Endodermal cell (in vitro differentiated cells): ENCODE data around the gene ATR. TPM values are rescaled to one million over a fixed set of nuclear protein-coding genes. Genes with fewer than 3 reads are reported as not detected.

Experiments
- DNase-seq: peaks from one replicate; pipeline ENCODE4 v3.0.0-alpha.2; 2017
- H3K27ac ChIP-seq: 2 replicates; pipeline ENCODE4 v1.5.1; 2013; ENCODE audit warnings: mild to moderate bottlenecking, low read depth, low read length, moderate library complexity
- H3K27me3 ChIP-seq: 2 replicates; pipeline ENCODE4 v1.6.1; 2013; ENCODE audit warnings: mild to moderate bottlenecking, low read length, moderate library complexity; ENCODE audit not compliant: insufficient read depth, control insufficient read depth, poor library complexity, severe bottlenecking
- H3K36me3 ChIP-seq: 2 replicates; pipeline ENCODE4 v1.7.0; 2013; ENCODE audit warnings: mild to moderate bottlenecking, low read length, moderate library complexity; ENCODE audit not compliant: control insufficient read depth, insufficient read depth
- H3K4me1 ChIP-seq: one replicate; pipeline ENCODE4 v1.7.0; 2013; ENCODE audit warnings: low read length; ENCODE audit not compliant: control insufficient read depth, insufficient read depth
- H3K4me3 ChIP-seq: 2 replicates; pipeline ENCODE4 v1.5.1; 2013; ENCODE audit warnings: mild to moderate bottlenecking, low read length, moderate library complexity
- H3K9ac ChIP-seq: 2 replicates; pipeline ENCODE4 v1.6.1; 2013; ENCODE audit warnings: mild to moderate bottlenecking, low read length, moderate library complexity; ENCODE audit not compliant: poor library complexity, severe bottlenecking; ENCODE audit errors: extremely low read depth
- H3K9me3 ChIP-seq: 2 replicates; pipeline ENCODE4 v1.6.1; 2013; ENCODE audit warnings: mild to moderate bottlenecking, low read length, moderate library complexity; ENCODE audit not compliant: control insufficient read depth
- H3K27ac Mint-ChIP-seq: 2 replicates; pipeline ENCODE4 v1.8.0; 2020; ENCODE audit warnings: mixed read lengths
- H3K27me3 Mint-ChIP-seq: 2 replicates; pipeline ENCODE4 v1.8.0; 2021; ENCODE audit warnings: mild to moderate bottlenecking, mixed read lengths; ENCODE audit not compliant: insufficient read depth
- H3K36me3 Mint-ChIP-seq: 2 replicates; pipeline ENCODE4 v1.8.0; 2020; ENCODE audit warnings: low read depth, mixed read lengths
- H3K4me1 Mint-ChIP-seq: 2 replicates; pipeline ENCODE4 v1.8.0; 2020; ENCODE audit warnings: mixed read lengths
- H3K4me3 Mint-ChIP-seq: 2 replicates; pipeline ENCODE4 v1.8.0; 2020; ENCODE audit warnings: mild to moderate bottlenecking, moderate library complexity, mixed read lengths
- H3K9me3 Mint-ChIP-seq: 2 replicates; pipeline ENCODE4 v1.8.0; 2020; ENCODE audit warnings: mild to moderate bottlenecking, mixed read lengths
- CTCF ChIP-seq: fragments of 200-600 bp; sonication (generic); conservative IDR thresholded peaks from 2 replicates; pipeline ENCODE4 v1.5.0; 2021; ENCODE audit warnings: antibody characterized with exemption, mild to moderate bottlenecking
- WGBS, 2 experiments: methylation state at CpG; one replicate each; pipeline versions ENCODE4 v1.1.5 to v1.1.7; 2013; ENCODE audit warnings: missing lambda C conversion rate in 2 of 2, mixed read lengths in 1 of 2; ENCODE audit not compliant: insufficient coverage in 1 of 2, insufficient read length in 1 of 2; 5-methylcytosine and 5-hydroxymethylcytosine counted together
- total RNA-seq, 2 donors: library from RNA; stranded (reverse); fragmentation: NEBNext Ultra II Directional in 1 of 2; extraction: Animal tissue kit (Norgen Biotek cat#: 25700) in 1 of 2; gene quantifications; 2 replicates in 1 of 2; 3 replicates in 1 of 2; pipeline ENCODE4 v1.2.1, GENCODE V29; 2021

The ATR gene
- total RNA-seq, 2 donors from 2014 or later, result 18.4 to 32.9 TPM

- Histone ChIP-seq H3K9me3 (no peaks in the 10 kb centered on the region), H3K36me3 (no peaks in the 10 kb centered on the region), H3K9ac (no peak overlapping the region), H3K27me3 (no peaks in the 10 kb centered on the region), H3K4me3 (no peak overlapping the region), H3K27ac (no peak overlapping the region), H3K4me1 (peaks cover 3% of the 10 kb centered on the region)
- Mint-ChIP-seq H3K36me3 (no peaks in the 10 kb centered on the region), H3K4me3 (no peak overlapping the region), H3K27me3 (no peaks in the 10 kb centered on the region), H3K4me1 (peaks cover 21% of the 10 kb centered on the region), H3K27ac (no peak overlapping the region), H3K9me3 (no peaks in the 10 kb centered on the region)
- WGBS, 2 experiments, result 99 to 100% methylated on average over 1 to 3 of the region's 3 CpGs
- DNase-seq, result no peak
- no peak for TF ChIP-seq CTCF
Observed at GRCh38 chr3:142618917-142619461, 40.5 kb upstream of the ATR start.

GRCh38 chr3:142615171-142615570 is 36.6 kb upstream of the ATR start:
- TF ChIP-seq CTCF, result no peak
- H3K4me3 Mint-ChIP-seq, result no peak overlapping the region
- no peaks in the 10 kb centered on the region for H3K27me3 ChIP-seq
- no peak overlapping the region for H3K27ac ChIP-seq
- H3K36me3 Mint-ChIP-seq, result no peaks in the 10 kb centered on the region
- no peak overlapping the region for H3K9ac ChIP-seq
- no peak overlapping the region for H3K27ac Mint-ChIP-seq
- peaks cover 3% of the 10 kb centered on the region for H3K4me1 ChIP-seq
- peaks cover 16% of the 10 kb centered on the region for H3K4me1 Mint-ChIP-seq
- whole genome bisulfite sequencing, 2 experiments, result 88 to 100% methylated on average over 1 to 2 of the region's 2 CpGs
- no peak overlapping the region for H3K4me3 ChIP-seq
- H3K36me3 ChIP-seq, result no peaks in the 10 kb centered on the region
- H3K27me3 Mint-ChIP-seq, result no peaks in the 10 kb centered on the region
- no peaks in the 10 kb centered on the region for H3K9me3 ChIP-seq
- DNase-seq, result no peak
- no peaks in the 10 kb centered on the region for H3K9me3 Mint-ChIP-seq

GRCh38 chr3:142614059-142614626 is 35.6 kb upstream of the ATR start:
- Mint-ChIP-seq H3K4me3 (no peak overlapping the region), H3K9me3 (no peaks in the 10 kb centered on the region), H3K36me3 (no peaks in the 10 kb centered on the region), H3K27ac (no peak overlapping the region), H3K4me1 (peaks cover 11% of the 10 kb centered on the region), H3K27me3 (no peaks in the 10 kb centered on the region)
- no peaks in the 10 kb centered on the region for H3K27me3 ChIP-seq
- DNase-seq, result no peak
- WGBS, 2 experiments, result 94 to 100% methylated on average over 1 to 2 of the region's 2 CpGs
- H3K4me1 ChIP-seq, result no peaks in the 10 kb centered on the region
- no peak overlapping the region for H3K4me3 ChIP-seq
- H3K27ac ChIP-seq, result no peak overlapping the region
- no peaks in the 10 kb centered on the region for H3K36me3 ChIP-seq
- no peak for TF ChIP-seq CTCF
- no peak overlapping the region for H3K9ac ChIP-seq
- H3K9me3 ChIP-seq, result no peaks in the 10 kb centered on the region
